ENCODE measurements around the gene RAB28.

RAB28 gene

DNA sequence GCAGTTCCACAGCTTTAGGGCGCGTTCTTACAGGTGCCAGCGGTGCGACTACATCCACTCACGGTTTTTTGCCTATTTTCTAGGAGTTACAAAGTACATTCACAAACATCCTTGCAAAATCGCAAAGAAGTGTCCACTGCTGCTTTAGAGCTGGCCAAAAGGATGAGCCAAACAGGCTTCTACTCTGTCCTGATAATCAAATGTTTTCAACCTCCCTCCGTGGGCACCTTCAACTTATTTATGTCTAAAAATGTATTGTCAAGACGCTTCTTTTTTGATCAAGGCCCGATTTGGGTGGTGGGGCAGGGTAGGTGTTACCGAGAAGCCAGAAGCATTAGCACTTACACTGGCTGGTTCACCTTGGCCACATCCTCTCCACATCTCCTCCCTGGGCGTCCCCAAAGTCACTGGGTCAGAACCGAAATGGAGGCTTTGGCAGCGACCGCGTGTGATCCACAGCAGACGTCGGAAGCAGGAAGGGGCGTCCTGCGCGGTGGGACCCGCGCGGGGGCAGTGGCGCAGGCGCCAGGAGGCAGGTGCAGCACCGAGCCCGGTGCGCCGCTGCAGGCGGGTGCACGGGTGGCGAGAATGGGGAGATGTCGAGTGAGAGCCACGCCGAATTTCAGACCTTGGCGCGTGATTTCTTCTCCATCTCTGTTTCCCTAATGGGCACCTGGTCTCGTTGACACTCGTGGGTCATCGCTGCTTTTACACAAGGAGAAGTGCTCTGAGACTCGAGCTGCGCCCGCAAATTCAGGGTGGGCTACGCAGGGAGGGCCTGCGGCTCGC, 43.2 kb upstream of the RAB28 start:
- TF ChIP-seq, protein P1, sequence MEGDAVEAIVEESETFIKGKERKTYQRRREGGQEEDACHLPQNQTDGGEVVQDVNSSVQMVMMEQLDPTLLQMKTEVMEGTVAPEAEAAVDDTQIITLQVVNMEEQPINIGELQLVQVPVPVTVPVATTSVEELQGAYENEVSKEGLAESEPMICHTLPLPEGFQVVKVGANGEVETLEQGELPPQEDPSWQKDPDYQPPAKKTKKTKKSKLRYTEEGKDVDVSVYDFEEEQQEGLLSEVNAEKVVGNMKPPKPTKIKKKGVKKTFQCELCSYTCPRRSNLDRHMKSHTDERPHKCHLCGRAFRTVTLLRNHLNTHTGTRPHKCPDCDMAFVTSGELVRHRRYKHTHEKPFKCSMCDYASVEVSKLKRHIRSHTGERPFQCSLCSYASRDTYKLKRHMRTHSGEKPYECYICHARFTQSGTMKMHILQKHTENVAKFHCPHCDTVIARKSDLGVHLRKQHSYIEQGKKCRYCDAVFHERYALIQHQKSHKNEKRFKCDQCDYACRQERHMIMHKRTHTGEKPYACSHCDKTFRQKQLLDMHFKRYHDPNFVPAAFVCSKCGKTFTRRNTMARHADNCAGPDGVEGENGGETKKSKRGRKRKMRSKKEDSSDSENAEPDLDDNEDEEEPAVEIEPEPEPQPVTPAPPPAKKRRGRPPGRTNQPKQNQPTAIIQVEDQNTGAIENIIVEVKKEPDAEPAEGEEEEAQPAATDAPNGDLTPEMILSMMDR (conservative IDR thresholded peaks at IDR 0.05), result no peak
- H3K27ac ChIP-seq, result no peak overlapping the region

DNA sequence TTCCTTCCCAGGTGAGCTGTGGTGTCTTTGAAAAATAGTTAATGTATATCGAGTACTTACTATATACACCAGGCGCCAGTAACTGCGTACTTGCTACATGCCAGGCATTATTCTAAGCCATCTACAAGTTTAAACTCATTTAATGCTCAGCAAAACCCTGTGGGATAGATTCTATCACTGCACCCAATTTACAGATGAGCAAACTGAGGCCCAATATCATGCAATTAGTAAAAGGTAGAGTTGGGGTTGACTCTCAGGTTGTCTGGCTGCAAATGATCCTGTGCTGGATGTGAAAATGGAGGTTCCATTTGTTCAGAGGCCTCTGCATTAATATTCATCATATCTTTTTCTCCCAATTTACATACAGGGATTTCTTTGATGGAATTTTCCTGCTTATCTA, 42.5 kb upstream of the RAB28 start:
- no peak overlapping the region for H3K27ac ChIP-seq
- TF ChIP-seq, protein P1 (conservative IDR thresholded peaks at IDR 0.05), result no peak

DNA sequence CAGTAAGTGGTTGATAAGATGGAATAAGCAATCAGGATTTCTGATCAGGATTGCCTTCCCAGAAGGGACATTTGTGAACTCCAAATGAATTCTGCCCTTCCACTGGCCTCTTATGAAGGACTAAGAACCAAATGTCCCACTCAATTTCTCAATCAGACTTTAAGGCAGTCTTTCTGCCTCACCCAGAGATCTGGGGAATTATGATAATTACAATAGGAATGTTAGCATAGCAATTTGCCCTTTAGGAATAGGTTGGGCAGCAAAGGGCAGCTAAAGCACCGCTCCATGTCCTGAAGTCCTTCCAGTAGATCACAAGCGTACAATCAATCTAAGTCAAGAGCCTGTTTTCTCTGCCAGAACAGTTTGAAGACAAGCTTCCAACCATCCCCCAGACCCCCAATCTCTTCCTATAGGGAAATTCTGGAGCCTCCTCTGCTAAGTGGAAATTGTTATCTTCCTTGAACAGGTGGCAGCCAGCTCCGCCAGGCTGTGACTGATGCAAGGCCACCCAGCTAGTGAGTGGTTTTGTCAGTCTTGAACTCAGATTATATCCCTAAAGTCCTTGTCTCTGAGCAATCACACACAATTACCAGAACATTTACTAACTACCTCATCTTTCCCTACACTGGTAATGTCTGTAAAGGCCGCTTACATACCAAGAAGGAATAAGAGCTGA, 41.6 kb upstream of the RAB28 start:
- H3K27ac ChIP-seq, result no peak overlapping the region
- TF ChIP-seq, protein P1 (conservative IDR thresholded peaks at IDR 0.05), result no peak

DNA sequence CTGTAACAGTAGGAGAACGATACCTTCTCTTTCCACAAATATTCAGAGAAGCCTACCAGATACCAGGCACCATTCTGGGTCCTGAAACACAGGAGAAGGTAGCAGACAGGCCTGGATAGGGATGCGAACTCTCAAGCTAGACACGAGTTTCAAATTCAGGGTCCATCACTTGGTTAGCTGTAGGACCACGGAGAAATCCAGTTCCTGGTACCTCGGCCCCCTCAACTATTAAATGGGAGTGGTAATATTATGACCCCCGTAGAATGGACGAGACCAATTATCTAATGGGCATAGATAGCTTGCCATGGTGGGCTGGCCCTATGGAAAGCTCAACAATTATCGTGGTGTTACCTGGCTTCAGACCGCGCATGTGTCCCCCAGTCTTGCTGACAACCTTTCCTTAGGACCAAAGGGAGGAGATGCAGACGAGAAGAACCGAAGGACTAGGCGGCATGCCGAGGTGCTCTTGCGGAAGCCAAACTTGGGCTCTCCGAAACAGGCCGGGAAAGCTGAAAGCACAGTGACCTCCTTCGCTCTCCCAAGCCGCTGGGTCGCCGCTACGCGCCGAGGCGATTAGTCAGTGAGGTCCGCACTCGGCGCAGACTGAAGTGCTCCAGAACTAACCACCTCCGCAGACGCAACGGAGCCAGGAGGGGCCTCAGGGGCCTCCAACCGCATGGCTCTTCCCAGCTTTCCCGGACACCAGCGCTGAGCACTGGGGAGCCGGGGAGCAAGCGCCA, 40.5 kb upstream of the RAB28 start:
- TF ChIP-seq, protein P1 (conservative IDR thresholded peaks at IDR 0.05), result no peak
- no peak overlapping the region for H3K27ac ChIP-seq

DNA sequence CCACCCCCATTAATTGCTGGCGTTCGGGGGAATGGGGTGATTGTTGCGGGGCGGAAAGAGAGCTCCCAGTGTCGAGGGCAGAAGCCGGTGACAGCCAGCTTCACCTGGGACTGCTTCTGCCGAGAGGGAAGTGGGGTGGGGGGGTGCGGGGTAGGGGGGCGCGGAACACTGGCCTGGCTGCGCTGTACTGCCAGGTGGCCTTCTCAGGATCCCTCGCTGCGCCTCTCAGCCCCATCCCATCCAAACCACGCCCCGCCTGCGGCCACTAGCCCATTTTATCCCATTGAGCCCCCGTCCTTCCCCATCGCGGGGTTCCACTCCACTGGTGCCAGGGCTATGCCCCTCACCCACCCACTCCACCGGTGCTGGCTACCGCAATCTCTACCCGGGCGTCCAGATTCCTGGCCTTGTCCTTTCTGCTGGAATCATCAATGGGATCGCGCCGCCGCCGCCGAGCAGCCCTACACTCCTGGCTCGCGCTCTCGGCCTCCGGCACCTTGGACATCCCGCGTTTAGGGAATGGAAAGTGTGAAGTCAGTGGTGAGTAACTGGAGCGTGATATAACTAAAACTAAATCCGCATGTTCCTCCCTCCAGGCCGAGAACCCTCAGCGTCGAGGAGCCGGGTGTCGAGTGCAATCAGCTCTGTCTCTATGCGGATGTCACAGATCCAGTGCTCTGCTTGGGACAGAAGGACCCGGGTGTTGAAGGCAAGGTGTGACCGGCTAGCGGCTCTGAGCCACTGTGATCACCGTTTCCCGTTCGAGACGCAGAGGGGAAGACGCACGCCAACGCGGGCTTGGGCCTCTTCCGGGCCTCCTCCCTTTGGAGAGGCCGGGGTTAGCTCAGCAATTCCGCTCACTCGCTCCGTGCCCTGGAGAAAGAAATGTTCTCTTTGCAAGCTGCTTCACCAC, 39.7 kb upstream of the RAB28 start:
- H3K27ac ChIP-seq, result no peak overlapping the region
- TF ChIP-seq, protein P1 (conservative IDR thresholded peaks at IDR 0.05), result no peak

DNA sequence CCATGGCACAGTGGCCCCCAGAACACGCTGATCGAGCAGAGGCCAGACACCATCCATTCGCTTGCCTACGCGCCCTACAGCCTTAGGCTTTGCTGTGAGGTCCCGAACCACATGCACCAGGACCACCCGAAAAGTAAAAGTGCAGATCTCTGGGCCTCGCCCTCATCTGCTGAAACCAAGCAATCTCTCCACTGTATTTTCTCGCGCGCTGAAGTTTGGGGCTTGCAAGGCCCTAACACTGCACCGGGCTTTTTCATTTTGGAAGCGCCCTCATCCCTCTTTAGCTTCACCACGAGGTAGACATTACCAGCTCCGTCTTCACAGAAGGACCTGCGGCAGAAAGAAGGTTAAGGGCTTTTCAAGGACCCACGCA, 39.0 kb upstream of the RAB28 start:
- TF ChIP-seq, protein P1 (conservative IDR thresholded peaks at IDR 0.05), result no peak
- H3K27ac ChIP-seq, result no peak overlapping the region

Measured in VCaP (cell line).